ENCODE measurements around the gene CDC6.

The CDC6 gene, protein sequence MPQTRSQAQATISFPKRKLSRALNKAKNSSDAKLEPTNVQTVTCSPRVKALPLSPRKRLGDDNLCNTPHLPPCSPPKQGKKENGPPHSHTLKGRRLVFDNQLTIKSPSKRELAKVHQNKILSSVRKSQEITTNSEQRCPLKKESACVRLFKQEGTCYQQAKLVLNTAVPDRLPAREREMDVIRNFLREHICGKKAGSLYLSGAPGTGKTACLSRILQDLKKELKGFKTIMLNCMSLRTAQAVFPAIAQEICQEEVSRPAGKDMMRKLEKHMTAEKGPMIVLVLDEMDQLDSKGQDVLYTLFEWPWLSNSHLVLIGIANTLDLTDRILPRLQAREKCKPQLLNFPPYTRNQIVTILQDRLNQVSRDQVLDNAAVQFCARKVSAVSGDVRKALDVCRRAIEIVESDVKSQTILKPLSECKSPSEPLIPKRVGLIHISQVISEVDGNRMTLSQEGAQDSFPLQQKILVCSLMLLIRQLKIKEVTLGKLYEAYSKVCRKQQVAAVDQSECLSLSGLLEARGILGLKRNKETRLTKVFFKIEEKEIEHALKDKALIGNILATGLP

DNA sequence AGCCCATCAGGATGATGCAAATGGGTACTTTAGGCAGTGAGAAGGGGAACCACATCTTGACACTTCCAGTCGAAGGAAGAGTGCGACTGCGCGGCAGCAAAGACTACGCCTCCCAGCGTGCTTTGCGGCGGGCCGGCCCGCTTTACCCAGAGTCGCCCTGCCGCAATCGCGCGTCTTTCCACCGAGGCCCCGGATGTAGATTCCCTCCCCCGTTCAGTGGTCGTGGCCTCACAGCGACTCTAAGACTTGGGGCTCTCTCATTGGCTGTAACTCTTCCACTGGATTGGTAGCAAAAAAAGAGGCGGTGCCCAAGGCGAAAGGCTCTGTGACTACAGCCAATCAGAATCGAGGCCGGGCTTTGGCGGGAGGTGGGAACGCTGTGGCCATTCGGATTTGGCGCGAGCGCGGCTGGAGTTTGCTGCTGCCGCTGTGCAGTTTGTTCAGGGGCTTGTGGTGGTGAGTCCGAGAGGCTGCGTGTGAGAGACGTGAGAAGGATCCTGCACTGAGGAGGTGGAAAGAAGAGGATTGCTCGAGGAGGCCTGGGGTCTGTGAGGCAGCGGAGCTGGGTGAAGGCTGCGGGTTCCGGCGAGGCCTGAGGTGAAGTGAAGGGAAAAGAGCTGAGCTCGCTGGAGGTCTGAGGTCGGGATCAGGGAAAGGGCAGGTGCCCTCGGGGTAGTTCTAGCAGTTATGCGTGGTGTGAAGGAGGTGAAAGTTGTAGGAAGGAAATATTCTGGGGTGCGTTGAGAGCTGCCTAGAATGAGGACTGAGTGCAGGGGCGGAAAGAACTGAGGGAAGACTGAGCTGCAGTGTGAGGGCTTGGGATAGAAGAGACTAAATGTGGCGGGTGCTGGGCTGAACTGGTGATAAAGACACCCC is at the start of gene CDC6:
Gene CDC6, plus strand, starts transcription at position 386 of the 876 bp plus-strand sequence. CDS start 1,542 bp downstream, outside the sequence.
- DNase-seq (ENCODE audit: low spot score): peak; percentile 93
- TF ChIP-seq, protein P1, sequence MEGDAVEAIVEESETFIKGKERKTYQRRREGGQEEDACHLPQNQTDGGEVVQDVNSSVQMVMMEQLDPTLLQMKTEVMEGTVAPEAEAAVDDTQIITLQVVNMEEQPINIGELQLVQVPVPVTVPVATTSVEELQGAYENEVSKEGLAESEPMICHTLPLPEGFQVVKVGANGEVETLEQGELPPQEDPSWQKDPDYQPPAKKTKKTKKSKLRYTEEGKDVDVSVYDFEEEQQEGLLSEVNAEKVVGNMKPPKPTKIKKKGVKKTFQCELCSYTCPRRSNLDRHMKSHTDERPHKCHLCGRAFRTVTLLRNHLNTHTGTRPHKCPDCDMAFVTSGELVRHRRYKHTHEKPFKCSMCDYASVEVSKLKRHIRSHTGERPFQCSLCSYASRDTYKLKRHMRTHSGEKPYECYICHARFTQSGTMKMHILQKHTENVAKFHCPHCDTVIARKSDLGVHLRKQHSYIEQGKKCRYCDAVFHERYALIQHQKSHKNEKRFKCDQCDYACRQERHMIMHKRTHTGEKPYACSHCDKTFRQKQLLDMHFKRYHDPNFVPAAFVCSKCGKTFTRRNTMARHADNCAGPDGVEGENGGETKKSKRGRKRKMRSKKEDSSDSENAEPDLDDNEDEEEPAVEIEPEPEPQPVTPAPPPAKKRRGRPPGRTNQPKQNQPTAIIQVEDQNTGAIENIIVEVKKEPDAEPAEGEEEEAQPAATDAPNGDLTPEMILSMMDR (IDR thresholded peaks at IDR 0.05; ENCODE audit: extremely low read depth, missing control alignments): no peak

DNA sequence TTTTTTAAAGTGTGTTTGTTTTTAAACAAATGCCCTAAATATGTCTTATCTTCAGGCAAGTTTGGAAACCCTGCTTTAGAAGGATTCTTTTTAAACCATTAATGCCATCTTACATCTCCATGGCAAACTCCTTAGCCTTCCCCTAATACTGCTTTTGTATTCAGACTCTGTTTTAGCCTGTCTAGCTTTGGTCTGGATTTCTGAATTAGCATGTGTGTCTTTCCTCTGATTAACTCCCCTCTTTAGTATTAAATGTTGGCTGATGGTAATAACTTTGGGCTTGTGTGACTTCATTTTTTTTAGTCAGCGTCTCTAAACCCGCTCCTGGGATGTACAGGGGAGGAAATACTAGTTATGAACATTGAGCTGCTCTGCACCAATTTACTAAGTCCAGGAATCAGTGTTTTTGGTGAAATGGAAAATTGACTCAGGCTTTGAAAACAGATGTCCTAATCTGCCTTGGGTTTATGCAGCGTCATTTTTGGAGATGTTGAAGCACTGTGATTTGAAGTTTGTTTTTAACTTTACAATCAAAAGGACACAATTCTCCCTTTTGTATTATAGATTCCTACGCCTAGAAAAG is 46.3 kb upstream of the CDC6 start:
- no peak for DNase-seq (ENCODE audit: low spot score)
- TF ChIP-seq, protein P1 (IDR thresholded peaks at IDR 0.05; ENCODE audit: extremely low read depth, missing control alignments): no peak

DNA sequence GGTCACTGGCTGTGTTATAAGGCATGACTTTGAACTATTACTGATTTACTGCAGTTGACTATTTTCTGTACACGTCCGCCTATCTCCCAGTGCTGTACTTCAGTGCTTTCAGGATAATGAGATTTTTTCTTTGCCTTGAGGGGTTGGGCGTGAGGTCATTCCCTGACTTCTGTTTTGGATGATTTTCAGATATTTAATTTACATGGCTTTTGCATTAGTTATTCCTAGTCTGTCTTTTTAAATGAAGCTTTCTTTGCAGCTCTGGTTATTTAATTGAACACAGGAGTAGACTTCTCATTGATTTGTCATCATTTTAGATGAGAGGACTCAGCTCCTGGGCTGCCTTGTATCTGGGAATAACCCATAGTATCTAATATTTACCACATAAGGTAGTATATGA is 44.9 kb upstream of the CDC6 start:
- DNase-seq (ENCODE audit: low spot score): no peak
- TF ChIP-seq, protein P1 (IDR thresholded peaks at IDR 0.05; ENCODE audit: extremely low read depth, missing control alignments): no peak

DNA sequence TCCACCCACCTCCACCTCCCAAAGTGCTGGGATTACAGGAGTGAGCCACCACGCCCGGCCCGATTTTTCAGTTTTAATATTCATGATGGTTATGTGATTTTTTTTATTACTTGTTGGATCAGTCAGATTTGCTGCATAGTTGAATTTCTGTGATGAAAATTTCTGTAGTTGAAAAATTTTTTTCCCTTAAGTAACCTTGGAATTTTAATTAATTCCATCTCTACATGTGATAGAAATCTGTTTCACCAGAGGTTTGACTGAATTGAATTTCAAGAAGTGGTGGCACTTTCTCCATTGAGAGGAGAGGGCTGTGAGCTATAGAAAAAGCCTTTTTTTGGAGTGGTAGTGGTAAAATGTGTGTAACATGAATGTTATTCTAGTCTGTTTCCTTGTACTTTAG is 43.9 kb upstream of the CDC6 start:
- TF ChIP-seq, protein P1 (IDR thresholded peaks at IDR 0.05; ENCODE audit: extremely low read depth, missing control alignments): no peak
- no peak for DNase-seq (ENCODE audit: low spot score)

DNA sequence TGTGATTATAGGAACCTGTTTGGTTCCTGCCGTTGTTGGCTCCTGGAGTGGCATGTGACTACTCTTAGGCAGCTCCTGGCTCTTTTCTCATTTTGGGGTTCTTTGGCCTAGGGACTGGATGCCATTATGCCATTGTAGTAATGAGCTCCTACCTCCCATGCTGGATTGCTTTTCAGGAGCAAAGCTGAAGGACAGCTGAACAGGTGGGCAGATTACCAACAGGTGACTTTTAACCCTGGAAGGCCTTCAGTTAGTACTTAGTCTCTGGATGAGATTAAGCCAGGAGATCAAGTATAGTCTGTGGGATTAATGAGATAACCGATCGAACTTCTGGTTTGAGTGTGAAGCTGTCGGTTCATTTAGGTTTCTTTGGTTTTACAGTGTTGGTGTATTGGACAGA is 43.4 kb upstream of the CDC6 start:
- DNase-seq (ENCODE audit: low spot score): no peak
- TF ChIP-seq, protein P1 (IDR thresholded peaks at IDR 0.05; ENCODE audit: extremely low read depth, missing control alignments): no peak

DNA sequence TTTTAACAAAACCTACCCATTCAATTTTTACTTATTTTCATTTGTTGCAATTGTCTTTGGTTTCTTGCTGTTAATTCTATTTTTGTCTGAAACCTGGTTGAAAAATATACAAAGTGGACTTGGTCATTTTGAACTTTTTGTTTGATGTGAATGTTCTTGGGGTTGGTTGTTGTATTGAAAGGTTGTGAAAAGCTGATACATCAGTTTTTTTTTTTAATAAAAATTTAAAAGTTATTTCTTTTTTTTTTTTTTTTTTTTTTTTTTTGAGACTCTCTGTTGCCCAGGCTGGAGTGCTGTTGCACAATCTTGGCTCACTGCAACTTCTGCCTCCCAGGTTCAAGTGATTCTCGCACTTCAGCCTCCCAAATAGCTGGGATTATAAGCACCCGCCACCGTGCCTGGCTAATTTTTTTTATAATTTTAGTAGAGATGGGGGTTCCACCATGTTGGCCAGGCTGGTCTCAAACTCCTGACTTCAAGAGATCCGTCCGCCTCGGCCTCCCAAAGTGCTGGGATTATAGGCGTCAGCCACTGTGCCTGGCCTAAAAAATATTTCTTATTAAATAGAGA is 39.7 kb upstream of the CDC6 start:
- TF ChIP-seq, protein P1 (IDR thresholded peaks at IDR 0.05; ENCODE audit: extremely low read depth, missing control alignments): no peak
- DNase-seq (ENCODE audit: low spot score): no peak
